Measurements from ENCODE around the gene ABHD5.
"Not testable (repeated sequence)": the region's sequence is repeated elsewhere in the genome, so short reads cannot be mapped to it uniquely, and the experiment has no call there.

The ABHD5 gene

GRCh38 chr3:43661376-43661775 lies 29.4 kb upstream of the ABHD5 start:
- not testable (repeated sequence) for H3K4me1 ChIP-seq (ENCODE audit: control insufficient read depth, insufficient read depth, low read length, poor library complexity, severe bottlenecking); H3K27ac ChIP-seq (ENCODE audit: insufficient read depth, low read length, poor library complexity, severe bottlenecking); DNase-seq; H3K36me3 ChIP-seq (ENCODE audit: control insufficient read depth, insufficient read depth, low read length); H3K27me3 ChIP-seq (replicated peaks; ENCODE audit: control insufficient read depth, insufficient read depth, low read length, poor library complexity, severe bottlenecking); H3K9me3 ChIP-seq (ENCODE audit: control insufficient read depth, low read length); H3K4me3 ChIP-seq (ENCODE audit: insufficient read depth, low read depth, low read length, poor library complexity, severe bottlenecking)

GRCh38 chr3:43665011-43665410 lies 25.7 kb upstream of the ABHD5 start:
- H3K27ac ChIP-seq (ENCODE audit: insufficient read depth, low read length, poor library complexity, severe bottlenecking); H3K27me3 ChIP-seq (replicated peaks; ENCODE audit: control insufficient read depth, insufficient read depth, low read length, poor library complexity, severe bottlenecking); DNase-seq; H3K4me3 ChIP-seq (ENCODE audit: insufficient read depth, low read depth, low read length, poor library complexity, severe bottlenecking); H3K9me3 ChIP-seq (ENCODE audit: control insufficient read depth, low read length); H3K36me3 ChIP-seq (ENCODE audit: control insufficient read depth, insufficient read depth, low read length); H3K4me1 ChIP-seq (ENCODE audit: control insufficient read depth, insufficient read depth, low read length, poor library complexity, severe bottlenecking): not testable (repeated sequence)

- no peaks in the 10 kb centered on the region for H3K9me3 ChIP-seq (ENCODE audit: control insufficient read depth, low read length)
- no peaks in the 10 kb centered on the region for H3K4me1 ChIP-seq (ENCODE audit: control insufficient read depth, insufficient read depth, low read length, poor library complexity, severe bottlenecking)
- no peak overlapping the region for H3K27ac ChIP-seq (ENCODE audit: insufficient read depth, low read length, poor library complexity, severe bottlenecking)
- no peaks in the 10 kb centered on the region for H3K27me3 ChIP-seq (replicated peaks; ENCODE audit: control insufficient read depth, insufficient read depth, low read length, poor library complexity, severe bottlenecking)
- no peak overlapping the region for H3K4me3 ChIP-seq (ENCODE audit: insufficient read depth, low read depth, low read length, poor library complexity, severe bottlenecking)
- DNase-seq, result no peak
- H3K36me3 ChIP-seq (ENCODE audit: control insufficient read depth, insufficient read depth, low read length), result no peaks in the 10 kb centered on the region
Measured at GRCh38 chr3:43670635-43671522, 19.9 kb upstream of the ABHD5 start.

- H3K27ac ChIP-seq (ENCODE audit: insufficient read depth, low read length, poor library complexity, severe bottlenecking), result no peak overlapping the region
- no peaks in the 10 kb centered on the region for H3K4me1 ChIP-seq (ENCODE audit: control insufficient read depth, insufficient read depth, low read length, poor library complexity, severe bottlenecking)
- DNase-seq, result no peak
- no peaks in the 10 kb centered on the region for H3K9me3 ChIP-seq (ENCODE audit: control insufficient read depth, low read length)
- H3K36me3 ChIP-seq (ENCODE audit: control insufficient read depth, insufficient read depth, low read length), result no peaks in the 10 kb centered on the region
- no peaks in the 10 kb centered on the region for H3K27me3 ChIP-seq (replicated peaks; ENCODE audit: control insufficient read depth, insufficient read depth, low read length, poor library complexity, severe bottlenecking)
- no peak overlapping the region for H3K4me3 ChIP-seq (ENCODE audit: insufficient read depth, low read depth, low read length, poor library complexity, severe bottlenecking)
Measured at GRCh38 chr3:43674345-43675085, 16.2 kb upstream of the ABHD5 start.

- Histone ChIP-seq H3K27ac (ENCODE audit: insufficient read depth, low read length, poor library complexity, severe bottlenecking) (no peak overlapping the region), H3K4me1 (ENCODE audit: control insufficient read depth, insufficient read depth, low read length, poor library complexity, severe bottlenecking) (no peaks in the 10 kb centered on the region), H3K36me3 (ENCODE audit: control insufficient read depth, insufficient read depth, low read length) (no peaks in the 10 kb centered on the region), H3K27me3 (replicated peaks; ENCODE audit: control insufficient read depth, insufficient read depth, low read length, poor library complexity, severe bottlenecking) (no peaks in the 10 kb centered on the region), H3K4me3 (ENCODE audit: insufficient read depth, low read depth, low read length, poor library complexity, severe bottlenecking) (no peak overlapping the region), H3K9me3 (ENCODE audit: control insufficient read depth, low read length) (no peaks in the 10 kb centered on the region)
- DNase-seq, result no peak
Measured at GRCh38 chr3:43675593-43675992, 15.1 kb upstream of the ABHD5 start.

- Histone ChIP-seq H3K27me3 (replicated peaks; ENCODE audit: control insufficient read depth, insufficient read depth, low read length, poor library complexity, severe bottlenecking) (no peaks in the 10 kb centered on the region), H3K27ac (ENCODE audit: insufficient read depth, low read length, poor library complexity, severe bottlenecking) (no peak overlapping the region), H3K4me1 (ENCODE audit: control insufficient read depth, insufficient read depth, low read length, poor library complexity, severe bottlenecking) (no peaks in the 10 kb centered on the region), H3K9me3 (ENCODE audit: control insufficient read depth, low read length) (no peaks in the 10 kb centered on the region), H3K36me3 (ENCODE audit: control insufficient read depth, insufficient read depth, low read length) (no peaks in the 10 kb centered on the region), H3K4me3 (ENCODE audit: insufficient read depth, low read depth, low read length, poor library complexity, severe bottlenecking) (no peak overlapping the region)
- DNase-seq, result no peak
Measured at GRCh38 chr3:43676441-43676840, 14.3 kb upstream of the ABHD5 start.

GRCh38 chr3:43678375-43678774 lies 12.4 kb upstream of the ABHD5 start:
- not testable (repeated sequence) for H3K9me3 ChIP-seq (ENCODE audit: control insufficient read depth, low read length); H3K4me3 ChIP-seq (ENCODE audit: insufficient read depth, low read depth, low read length, poor library complexity, severe bottlenecking); H3K27me3 ChIP-seq (replicated peaks; ENCODE audit: control insufficient read depth, insufficient read depth, low read length, poor library complexity, severe bottlenecking); H3K4me1 ChIP-seq (ENCODE audit: control insufficient read depth, insufficient read depth, low read length, poor library complexity, severe bottlenecking); H3K36me3 ChIP-seq (ENCODE audit: control insufficient read depth, insufficient read depth, low read length); DNase-seq; H3K27ac ChIP-seq (ENCODE audit: insufficient read depth, low read length, poor library complexity, severe bottlenecking)

- not testable (repeated sequence) for H3K4me3 ChIP-seq (ENCODE audit: insufficient read depth, low read depth, low read length, poor library complexity, severe bottlenecking); H3K4me1 ChIP-seq (ENCODE audit: control insufficient read depth, insufficient read depth, low read length, poor library complexity, severe bottlenecking); H3K36me3 ChIP-seq (ENCODE audit: control insufficient read depth, insufficient read depth, low read length); DNase-seq; H3K27ac ChIP-seq (ENCODE audit: insufficient read depth, low read length, poor library complexity, severe bottlenecking); H3K27me3 ChIP-seq (replicated peaks; ENCODE audit: control insufficient read depth, insufficient read depth, low read length, poor library complexity, severe bottlenecking); H3K9me3 ChIP-seq (ENCODE audit: control insufficient read depth, low read length)
Measured at GRCh38 chr3:43678887-43679449, 11.8 kb upstream of the ABHD5 start.

GRCh38 chr3:43680857-43681256 lies 9.9 kb upstream of the ABHD5 start:
- H3K4me1 ChIP-seq (ENCODE audit: control insufficient read depth, insufficient read depth, low read length, poor library complexity, severe bottlenecking); H3K27me3 ChIP-seq (replicated peaks; ENCODE audit: control insufficient read depth, insufficient read depth, low read length, poor library complexity, severe bottlenecking); H3K27ac ChIP-seq (ENCODE audit: insufficient read depth, low read length, poor library complexity, severe bottlenecking); DNase-seq; H3K4me3 ChIP-seq (ENCODE audit: insufficient read depth, low read depth, low read length, poor library complexity, severe bottlenecking); H3K36me3 ChIP-seq (ENCODE audit: control insufficient read depth, insufficient read depth, low read length); H3K9me3 ChIP-seq (ENCODE audit: control insufficient read depth, low read length): not testable (repeated sequence)

GRCh38 chr3:43684944-43685343 lies 5.8 kb upstream of the ABHD5 start:
- H3K9me3 ChIP-seq (ENCODE audit: control insufficient read depth, low read length), result no peaks in the 10 kb centered on the region
- no peaks in the 10 kb centered on the region for H3K27me3 ChIP-seq (replicated peaks; ENCODE audit: control insufficient read depth, insufficient read depth, low read length, poor library complexity, severe bottlenecking)
- DNase-seq, result no peak
- no peak overlapping the region for H3K4me3 ChIP-seq (ENCODE audit: insufficient read depth, low read depth, low read length, poor library complexity, severe bottlenecking)
- H3K27ac ChIP-seq (ENCODE audit: insufficient read depth, low read length, poor library complexity, severe bottlenecking), result no peak overlapping the region
- H3K4me1 ChIP-seq (ENCODE audit: control insufficient read depth, insufficient read depth, low read length, poor library complexity, severe bottlenecking), result peaks cover under 1% of the 10 kb centered on the region
- no peaks in the 10 kb centered on the region for H3K36me3 ChIP-seq (ENCODE audit: control insufficient read depth, insufficient read depth, low read length)
